ENCODE data around the gene CASTOR1.

CASTOR1 gene

DNA sequence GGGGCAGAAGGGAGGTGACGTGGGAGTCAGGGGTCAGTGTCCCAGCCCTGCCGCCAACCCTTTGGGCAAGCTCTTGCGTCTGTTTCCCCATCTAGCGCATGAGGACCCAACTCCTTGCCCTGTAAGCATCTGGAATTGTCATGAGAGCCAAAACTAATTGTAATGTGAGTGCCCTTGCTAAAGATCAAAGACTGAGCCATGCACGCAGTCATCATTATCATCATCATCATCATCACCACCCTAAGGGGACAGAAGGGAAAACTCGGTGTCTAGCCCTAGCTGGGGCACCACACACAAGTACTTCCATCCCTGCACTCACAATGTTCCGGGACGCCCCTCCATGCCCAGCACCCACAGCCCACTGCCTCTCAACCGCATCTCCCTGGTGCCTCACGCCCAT, 45.2 kb downstream of the CASTOR1 start:
- DNase-seq (ENCODE audit: low read depth), result no peak

DNA sequence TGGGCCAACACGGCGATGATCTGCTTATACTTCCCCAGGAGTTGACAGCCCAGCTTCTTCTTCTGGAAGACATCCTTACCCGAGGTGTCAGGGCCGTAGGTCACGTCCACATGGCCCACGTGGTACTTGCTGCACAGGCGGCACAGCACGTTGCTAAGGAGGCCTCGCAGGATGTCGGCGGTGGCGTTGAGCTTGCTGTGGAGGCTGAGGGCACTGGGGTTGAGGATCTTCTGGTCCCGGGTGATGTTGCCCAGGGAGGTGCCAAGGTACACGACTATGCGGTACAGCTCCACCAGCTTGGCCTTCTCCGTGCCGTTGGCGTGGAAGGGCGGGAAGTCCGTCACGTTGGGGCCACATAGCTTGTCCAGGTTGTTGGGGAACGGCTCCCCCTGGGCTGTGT, 45.6 kb downstream of the CASTOR1 start:
- DNase-seq (ENCODE audit: low read depth), result no peak

DNA sequence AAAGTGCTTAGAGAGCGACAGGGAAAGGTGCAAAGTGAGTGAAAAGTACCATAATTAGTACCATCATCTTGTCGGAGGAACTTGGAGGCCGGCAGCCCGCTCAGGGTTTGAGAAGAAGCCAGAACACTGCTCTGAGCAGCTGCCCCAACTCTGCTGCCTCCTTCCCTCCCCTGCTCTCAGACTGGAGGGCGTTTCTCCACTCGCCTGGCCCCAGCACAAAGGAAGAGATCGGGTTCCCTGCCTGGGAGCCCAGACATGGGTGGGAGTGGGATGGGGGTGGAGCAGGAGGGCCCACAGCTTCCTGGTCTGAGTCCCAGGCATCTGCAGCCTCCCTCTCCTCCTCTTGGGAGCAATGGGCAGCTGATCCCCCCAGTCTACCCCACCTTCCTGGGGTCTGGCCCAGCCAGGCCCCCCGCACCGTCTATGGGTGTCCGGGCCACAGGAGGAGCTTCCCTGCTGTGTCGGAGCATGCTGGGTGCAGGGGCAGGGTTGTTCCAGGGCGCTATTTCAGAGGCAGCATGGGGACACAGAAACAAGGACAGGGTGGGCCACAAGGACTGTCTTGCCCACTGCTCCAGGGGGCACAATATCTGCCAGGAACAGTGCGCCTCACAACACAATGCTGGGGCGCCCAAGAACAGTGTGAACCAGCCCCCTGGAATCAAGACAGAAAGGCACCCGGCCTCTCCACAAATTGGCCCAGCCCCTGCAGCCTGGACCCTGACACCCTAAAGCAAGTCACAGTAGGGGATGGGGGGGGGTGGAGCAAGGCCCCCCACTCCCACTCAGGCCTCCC, 47.5 kb downstream of the CASTOR1 start:
- DNase-seq (ENCODE audit: low read depth), result no peak

DNA sequence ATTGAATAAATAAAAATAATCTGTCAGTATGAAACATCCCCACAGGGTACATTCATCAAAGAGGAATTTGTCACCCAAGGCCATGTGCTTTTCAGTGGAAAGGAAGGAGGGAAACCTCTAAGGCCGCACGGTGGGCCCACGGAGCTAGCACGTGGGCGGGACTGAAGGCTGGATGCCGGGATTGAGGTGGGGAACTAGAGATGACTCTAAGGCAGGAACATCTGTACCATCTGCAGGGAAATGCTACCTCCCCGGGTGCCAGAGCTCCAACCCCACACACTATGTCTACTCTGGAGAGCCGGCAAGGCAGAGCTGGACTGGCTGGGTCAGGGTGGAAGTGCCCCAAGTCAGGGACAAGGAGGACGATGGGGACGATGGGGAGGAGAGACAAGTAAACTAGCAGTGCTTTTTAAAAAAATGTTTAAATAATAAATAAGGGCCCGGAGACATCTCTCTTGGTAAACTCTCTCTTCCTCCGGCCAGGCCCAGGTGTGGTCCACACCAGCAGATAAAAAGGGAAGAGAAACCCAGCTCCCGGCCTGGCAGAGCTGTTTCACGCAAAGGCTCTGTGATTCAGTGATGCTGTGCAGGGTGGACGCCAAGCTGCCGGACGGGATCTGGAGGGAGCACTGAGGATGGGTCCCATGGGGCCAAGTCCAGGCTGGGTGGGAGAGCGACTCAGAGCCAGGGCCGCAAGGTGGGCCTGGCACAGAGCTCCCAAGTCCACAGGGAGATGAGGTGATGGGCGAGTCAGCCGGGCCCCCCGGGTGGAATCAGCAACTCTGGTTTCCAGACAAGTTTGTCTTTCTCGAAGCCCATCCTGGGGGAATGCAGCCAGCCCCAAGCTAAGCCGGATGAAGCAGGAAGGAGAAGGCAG, 48.5 kb downstream of the CASTOR1 start:
- no peak for DNase-seq (ENCODE audit: low read depth)

DNA sequence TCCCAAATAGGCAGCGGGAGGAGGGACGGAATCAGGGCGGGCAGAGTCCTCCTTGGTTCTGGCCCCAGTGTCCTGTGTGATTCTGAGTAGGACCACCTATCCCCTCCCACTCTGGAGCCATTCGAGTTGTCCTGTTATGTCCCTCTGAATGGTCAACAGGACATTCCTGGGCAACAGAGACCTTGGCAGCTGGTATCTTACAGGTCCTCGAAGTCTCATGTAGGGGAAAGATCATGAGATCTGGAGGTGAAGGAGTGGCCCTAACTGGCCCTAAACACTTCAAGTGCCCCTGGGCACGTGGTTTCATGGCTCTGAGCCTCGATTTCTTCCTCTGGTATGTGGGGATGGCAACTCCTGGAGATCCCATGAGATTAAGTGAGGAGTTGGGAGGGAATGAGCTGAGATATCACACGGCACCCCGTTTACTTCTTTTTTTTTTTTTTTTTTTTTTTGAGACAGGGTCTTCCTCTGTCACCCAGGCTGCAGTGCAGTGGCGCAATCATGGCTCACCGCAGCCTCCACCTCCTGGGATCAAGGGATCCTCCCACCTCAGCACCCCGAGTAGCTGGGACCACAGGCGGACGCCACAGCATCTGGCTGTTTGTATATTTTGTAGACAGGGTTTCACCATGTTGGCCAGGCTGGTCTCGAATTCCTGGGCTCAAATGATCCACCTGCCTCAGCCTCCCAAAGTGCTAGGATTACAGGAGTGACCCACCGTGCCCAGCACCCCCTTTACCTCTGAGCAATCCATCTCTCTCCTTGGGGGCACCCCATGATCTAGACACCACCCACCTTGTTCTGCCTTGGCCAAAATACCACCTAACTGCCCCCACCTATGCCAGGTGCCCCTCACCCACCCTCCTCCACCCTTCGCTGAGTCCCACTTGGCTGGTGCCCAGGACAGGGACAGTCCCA, 49.6 kb downstream of the CASTOR1 start:
- DNase-seq (ENCODE audit: low read depth), result no peak

DNA sequence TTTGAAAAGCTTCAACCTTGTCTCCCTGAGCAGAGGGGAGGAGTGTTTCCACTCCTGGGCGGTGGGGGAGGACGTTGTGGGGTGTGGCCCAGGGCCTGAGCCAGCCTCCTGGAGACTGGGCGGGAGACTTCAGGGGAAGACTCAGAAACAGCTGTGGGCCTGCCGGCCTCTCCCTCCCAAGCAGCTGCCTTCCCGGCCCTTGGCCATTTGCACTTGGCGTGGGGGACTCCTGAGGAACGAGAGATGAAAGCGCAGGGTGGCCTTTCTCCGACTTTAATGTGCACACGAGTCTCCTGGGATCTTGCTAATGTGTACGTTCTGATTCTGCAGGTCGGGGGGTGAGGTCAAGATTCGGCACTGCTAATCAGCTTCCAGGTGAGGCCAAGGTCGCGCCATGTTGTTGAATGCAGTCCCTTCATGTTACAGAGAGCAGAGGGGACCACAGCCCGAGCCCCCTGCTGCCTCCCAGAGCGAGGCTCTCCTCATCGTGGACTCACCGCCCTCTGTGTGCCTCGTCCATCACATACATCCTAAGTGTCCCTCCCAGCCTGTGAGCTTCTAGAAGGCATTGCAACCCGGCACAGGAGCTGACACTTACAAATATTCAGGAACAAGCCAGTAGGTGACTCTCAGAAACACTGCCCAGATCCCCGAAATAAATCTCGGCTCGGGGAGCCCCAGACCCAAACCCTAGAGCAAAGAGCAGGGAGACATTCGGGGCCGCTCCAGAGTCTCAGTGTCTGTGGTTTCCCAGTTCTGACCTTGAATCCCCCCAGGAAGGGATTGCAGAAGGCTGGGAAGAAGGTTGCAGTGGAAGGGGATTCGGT, 50.4 kb downstream of the CASTOR1 start:
- DNase-seq (ENCODE audit: low read depth), result no peak

DNA sequence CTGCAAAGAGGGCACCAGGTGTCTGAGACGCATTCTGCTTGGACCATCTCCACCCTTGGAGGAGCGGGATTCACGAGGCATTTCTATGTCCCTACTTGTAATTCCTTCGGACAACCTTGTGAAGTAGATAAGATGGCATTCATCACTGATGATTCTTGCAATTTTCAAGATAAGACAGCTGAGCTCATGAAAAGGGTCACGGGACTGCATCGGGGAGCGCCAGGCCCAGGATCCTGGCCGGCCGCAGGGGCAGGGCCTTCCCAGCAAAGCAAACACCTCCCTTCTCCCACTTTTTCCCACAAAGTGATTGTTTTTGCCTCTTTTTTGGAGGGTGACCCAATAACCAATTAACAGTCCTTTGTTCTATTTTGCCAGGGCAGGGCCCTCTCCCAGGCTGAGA, 51.2 kb downstream of the CASTOR1 start:
- no peak for DNase-seq (ENCODE audit: low read depth)

DNA sequence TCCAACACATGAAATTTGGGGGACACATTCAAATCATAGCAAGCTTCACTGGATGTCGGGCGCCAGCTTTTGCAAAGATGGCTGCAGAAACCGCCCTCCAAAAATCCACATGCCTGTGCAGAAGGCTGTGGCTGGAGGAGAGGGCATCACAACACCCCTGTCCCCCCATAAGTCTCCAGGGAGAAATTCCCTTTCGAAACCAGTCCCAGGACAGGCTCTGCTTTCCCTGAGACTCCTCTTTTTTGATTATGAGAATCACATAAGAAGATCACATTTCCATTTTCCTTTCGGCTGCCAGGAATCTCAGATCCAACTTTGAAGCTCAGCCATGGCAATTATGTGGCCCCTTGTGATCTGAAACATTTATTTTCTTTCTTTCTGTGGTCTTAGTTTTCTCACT, 52.4 kb downstream of the CASTOR1 start:
- DNase-seq (ENCODE audit: low read depth), result no peak

DNA sequence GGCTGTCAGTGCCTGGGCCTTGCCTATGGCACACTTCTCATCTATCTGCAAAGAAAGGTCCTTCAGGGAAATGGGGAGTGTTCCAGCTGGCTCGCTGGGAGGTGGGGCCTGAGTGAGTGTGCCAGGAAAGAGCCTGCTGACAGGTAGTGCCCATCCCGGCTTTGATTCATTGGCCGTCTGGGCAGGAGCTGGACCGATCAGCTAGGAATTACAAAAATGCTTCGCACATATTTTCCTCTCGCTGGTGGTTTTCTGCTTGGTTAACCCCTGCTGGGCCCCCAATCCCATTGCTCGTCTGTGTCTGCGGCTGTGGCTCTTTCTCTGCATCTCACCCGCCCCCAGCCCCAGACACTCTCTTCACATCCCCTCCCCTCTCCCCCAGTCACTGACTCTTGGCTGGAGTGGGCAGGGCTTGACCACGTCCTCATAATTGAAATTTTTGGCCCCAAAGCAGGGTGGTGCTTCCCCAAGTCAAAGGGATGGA, 53.6 kb downstream of the CASTOR1 start:
- no peak for DNase-seq (ENCODE audit: low read depth)

Measured in activated T-cell treated with anti-CD3 and anti-CD28 coated beads for 24 hours (primary cell).